NCI-H510A treated with DMSO at 0.1 percent for 48 hours (cell line): ENCODE data around the gene ARHGAP1.
"Not testable (repeated sequence)": the region's sequence is repeated elsewhere in the genome, so short reads cannot be mapped to it uniquely, and the experiment has no call there.

Experiments
- DNase-seq: peaks from one replicate; lab custom pipeline; 2025; lab: John Stamatoyannopoulos, UW

The ARHGAP1 gene

DNA sequence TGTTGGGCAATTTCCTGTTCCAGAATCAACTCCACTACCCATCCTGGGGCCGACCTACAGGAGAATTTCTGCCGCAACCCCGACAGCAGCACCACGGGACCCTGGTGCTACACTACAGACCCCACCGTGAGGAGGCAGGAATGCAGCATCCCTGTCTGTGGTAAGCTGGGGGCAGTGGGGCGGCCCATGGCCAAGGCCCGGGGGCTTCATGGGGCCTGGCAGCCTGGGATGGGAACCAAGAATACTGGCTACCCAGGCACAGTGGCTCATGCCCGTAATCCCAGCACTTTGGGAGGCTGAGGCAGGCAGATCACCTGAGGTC lies 22.9 kb upstream of the ARHGAP1 start:
- no peak for DNase-seq

DNA sequence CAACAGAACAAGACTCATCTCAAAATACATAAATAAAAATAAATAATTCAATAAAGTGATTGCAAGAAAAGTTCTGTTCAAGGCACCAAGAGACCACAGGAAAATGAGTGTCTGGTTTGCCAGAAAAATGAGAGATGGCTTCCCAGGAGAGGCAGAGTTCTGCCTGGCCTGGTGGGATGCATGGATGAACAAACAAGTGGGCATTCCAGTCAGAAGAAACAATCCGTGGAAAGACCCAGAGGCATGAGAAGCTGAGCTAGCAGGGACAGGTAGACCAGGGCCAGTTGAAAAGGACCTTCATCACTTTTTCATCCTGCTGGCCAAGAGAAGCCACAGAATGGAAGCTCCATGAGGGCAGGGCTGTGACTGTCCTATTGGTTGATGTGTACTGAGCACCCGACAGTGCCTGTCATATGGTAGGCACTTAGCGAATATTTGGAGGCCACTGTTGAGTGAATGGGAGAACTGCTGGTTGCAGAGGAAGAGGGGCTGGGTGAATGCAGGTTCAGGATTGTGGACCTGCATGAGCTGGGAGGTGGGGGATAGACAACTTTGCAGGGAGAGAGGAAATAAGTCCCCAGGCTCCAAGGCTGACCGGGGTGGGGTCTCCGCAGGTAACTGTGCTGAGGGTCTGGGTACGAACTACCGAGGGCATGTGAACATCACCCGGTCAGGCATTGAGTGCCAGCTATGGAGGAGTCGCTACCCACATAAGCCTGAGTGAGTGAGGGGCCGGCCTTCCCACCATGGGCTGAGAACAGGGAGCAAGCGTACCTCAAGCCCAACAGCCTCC lies 22.3 kb upstream of the ARHGAP1 start:
- DNase-seq: no peak

DNA sequence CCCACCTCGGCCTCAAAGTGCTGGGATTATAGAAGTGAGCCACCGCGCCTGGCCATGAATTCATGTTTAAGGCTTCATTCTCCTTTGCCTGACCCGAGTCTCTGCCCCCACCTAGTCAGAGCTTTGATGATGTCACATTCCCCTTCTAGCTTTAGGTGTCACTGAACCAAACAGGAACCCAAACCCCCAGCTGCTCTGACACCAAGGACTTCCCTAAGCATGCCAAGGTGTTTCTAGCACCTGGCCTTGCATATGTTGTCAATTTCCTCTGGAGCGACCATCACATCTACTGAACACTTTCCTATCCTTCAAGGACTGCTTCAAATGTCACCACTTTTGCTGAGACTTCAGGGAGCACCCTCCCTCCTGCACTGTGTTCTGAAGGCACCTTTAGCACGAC lies 20.9 kb upstream of the ARHGAP1 start:
- no peak for DNase-seq

DNA sequence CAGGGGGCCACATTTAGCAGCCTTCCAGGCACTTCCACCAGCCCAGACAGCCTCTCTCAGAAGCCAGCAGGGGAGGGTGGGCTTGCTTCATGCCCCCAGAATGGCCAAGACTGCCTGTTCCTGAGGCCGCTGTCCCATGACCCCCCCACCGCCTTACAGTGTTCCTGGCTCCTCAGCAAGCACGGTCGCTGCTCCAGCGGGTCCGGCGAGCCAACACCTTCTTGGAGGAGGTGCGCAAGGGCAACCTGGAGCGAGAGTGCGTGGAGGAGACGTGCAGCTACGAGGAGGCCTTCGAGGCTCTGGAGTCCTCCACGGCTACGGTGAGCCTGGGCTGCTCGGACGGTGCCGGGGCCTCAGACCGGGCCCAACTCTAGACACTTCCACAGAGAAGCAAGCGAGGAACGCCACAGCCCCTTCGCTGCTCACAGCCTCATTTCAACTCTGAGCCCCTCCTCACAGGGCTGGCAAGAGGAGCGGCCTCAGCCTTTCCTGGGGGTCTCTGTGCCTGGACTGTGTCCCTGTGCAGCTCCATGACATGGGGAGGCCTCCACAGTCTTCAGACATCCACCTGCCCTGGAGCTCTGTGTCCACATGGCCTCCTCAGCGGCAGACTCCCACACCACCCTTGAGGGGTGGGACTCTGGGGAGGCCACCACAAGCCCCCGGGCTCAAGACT lies 19.3 kb upstream of the ARHGAP1 start:
- no peak for DNase-seq

DNA sequence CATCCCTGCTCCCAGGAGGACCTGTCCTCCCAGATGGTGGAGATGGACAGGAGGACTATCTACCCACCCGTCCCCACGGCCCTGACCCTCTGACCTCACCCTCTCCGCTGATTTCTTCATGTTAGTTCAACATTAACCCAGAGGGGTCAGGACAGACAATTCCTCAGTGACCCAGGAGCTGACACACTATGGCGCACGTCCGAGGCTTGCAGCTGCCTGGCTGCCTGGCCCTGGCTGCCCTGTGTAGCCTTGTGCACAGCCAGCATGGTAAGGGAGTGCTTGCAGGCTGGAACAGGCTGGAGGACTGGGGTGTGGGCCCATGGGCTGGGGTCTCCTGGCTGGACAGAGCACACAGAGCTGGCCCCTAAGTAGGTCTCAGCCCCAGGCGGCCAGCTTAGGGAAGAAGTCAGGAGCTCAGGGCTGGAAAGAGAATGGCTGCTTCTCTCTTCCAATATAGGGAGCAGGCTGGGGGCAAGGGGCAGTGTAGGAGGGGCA lies 18.7 kb upstream of the ARHGAP1 start, which contains the start of gene F2:
TSS of gene F2 (plus strand) at position 166 of the 495 bp plus-strand sequence. CDS start at position 189, 23 bp downstream.
- no peak for DNase-seq

DNA sequence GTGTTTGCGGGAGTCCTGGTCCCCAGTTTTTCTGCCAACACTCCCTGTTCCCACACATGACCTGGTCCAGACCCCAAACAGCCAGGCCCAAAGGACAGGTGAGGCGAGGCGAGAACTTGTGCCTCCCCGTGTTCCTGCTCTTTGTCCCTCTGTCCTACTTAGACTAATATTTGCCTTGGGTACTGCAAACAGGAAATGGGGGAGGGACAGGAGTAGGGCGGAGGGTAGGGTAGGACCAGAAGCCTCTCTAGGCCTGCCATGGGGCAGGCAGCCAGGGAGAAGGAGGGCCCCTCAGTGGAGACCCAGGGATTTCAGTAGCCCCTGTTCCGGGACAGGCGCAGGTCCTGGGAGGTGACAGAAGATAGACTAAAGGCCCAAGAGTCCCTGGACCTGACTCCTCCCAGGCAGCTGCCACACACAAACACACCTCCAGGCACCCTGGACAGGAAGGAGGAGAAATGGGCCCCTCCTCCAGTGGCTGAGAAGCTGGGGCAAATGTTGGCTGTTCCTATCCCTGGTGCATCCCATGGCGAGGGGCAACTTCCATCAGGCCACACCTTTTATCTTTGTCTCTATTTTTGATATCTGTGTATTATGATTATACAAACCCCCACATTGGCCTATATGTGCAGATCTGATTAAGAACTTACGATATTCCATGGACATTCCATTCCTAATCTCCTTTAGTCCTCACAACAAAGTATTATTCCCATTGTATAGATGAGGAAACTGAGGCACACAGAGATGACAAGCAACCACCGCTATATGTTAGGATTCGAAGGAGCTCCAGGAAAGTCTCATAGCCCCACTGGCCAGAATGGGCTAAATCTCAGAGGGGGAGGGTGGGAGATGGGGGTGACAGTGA lies 18.0 kb upstream of the ARHGAP1 start:
- DNase-seq: peak; percentile 6

DNA sequence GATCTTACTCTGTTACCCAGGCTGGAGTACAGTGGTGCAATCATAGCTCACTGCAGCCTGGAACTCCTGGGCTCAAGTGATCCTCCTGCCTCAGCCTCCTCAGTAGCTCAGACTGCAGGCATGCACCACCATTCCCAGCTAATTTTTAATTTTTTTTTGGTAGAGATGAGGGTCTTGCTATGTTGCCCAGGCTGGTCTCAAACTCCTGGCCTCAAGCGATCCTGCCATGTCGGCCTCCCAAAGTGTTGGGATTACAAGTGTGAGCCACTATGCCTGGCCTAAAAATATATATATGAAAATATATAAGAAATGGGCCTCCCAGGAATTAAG lies 17.4 kb upstream of the ARHGAP1 start:
- DNase-seq: not testable (repeated sequence)

DNA sequence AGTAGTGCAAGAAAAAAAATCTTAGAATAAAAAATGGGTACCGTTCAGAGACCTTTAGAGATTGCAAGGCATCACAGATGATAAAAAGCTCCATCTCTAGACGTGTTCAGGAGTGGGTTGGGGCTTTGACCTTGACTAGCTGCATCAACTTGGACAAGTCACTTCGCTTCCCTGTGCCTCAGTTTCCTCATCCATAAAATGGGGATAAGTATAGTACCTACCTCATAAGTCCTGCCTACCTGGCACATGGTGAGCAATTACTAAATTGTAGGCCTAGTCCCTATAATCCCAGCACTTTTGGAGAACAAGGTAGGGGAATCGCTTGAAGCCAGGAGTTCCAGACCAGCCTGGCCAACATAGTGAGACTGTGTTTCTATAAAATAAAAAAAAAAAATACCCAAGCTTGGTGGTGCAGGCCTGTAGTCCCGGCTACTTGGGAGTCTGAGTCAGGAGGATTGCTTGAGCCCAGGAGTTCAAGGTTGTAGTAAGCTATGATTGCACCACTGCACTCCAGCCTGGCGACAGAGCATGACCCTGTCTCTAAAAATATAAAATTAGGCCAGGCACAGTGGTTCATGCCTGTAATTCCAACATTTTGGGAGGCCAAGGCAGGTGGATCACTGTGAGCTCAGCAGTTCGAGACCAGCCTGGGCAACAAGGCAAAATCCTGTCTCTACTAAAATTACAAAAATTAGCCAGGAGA lies 12.6 kb upstream of the ARHGAP1 start:
- no peak for DNase-seq

DNA sequence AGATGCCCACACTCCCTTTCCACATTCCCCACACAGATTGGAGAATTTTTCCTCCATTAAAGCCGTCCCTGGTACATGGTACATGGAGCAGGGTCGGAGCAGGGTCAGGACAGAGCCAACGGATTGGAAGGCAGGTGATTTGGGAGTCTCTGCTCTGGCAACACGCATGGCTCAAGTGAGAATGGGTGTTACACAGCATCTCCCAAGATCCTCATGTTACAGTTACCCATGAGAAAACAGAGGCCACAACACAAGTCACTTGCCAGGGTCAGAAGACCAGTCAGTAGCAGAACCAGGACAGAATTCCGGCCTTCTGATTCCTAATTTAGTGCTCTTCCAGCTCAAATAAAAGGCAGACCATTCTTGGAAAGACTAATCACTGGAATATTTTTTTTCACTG lies 10.9 kb upstream of the ARHGAP1 start:
- DNase-seq: no peak

DNA sequence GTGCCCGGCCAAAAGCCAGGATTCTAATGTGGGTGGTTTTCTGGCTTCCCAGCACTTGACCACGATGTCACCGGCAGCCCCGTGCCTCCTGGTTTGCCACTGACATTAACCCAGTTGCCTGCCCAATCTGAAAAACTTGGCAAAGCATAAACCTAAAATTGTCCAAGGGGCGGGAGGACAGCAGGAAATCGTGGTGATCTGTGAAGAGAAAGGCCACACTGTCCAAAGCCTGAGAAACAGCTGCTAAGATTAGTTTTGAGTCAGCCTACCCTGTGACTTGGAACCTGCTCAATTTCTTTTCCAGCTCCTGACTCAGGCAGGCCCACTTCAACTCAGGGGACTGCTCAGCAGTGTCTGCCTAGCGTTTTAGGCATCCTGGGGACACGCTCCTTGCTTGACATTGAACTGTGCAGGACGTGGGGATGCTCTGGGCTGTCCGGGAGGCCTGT lies 10.4 kb upstream of the ARHGAP1 start:
- DNase-seq: no peak

DNA sequence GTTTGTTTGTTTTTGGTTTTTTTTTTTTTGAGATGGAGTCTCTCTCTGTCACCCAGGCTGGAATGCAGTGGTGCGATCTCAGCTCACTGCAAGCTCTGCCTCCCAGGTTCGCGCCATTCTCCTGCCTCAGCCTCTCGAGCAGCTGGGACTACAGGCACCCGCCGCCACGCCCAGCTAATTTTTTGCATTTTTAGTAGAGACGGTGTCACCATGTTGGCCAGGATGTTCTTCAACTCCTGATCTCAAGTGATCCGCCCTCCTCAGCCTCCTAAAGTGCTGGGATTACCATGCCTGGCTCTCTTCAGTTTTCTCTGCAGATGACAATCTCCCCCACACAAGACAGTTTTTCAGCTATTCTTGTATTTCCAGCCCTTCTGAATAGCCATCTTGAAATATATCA lies 8.9 kb upstream of the ARHGAP1 start:
- not testable (repeated sequence) for DNase-seq

DNA sequence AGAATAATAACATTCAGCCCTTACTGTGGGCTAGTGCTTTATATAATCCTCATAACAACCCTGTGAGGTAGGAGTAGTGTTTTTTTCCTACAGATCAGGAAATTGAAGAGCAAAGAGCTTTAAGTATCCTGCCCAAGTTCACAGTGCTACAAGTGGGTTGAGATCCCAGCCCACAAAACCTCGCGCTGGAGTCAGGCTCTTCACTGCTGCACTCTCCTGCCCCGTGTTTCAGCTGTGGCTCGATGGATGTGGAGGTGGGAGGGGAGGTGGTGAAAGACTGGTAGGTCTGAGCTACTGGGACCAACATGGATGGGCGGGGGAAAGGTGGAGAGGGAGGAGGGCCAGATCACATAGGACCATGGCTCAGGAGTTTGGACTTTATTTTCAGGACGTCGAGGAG lies 6.5 kb upstream of the ARHGAP1 start:
- no peak for DNase-seq

DNA sequence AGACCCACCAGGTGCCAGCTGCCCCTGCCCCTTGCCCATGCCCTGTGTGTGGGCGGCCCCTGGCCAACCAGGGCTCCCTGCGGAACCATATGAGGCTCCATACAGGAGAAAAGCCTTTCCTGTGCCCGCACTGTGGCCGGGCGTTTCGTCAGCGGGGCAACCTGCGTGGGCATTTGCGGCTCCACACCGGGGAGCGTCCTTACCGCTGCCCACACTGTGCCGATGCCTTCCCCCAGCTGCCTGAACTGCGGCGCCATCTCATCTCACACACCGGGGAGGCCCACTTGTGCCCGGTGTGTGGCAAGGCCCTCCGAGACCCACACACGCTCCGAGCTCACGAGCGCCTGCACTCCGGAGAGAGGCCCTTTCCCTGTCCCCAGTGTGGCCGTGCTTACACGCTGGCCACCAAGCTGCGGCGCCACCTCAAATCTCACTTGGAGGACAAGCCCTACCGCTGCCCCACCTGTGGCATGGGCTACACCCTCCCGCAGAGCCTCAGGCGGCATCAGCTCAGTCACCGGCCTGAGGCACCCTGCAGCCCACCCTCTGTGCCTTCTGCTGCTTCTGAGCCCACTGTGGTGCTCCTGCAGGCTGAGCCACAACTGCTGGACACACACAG lies 4.8 kb upstream of the ARHGAP1 start:
- DNase-seq: no peak

DNA sequence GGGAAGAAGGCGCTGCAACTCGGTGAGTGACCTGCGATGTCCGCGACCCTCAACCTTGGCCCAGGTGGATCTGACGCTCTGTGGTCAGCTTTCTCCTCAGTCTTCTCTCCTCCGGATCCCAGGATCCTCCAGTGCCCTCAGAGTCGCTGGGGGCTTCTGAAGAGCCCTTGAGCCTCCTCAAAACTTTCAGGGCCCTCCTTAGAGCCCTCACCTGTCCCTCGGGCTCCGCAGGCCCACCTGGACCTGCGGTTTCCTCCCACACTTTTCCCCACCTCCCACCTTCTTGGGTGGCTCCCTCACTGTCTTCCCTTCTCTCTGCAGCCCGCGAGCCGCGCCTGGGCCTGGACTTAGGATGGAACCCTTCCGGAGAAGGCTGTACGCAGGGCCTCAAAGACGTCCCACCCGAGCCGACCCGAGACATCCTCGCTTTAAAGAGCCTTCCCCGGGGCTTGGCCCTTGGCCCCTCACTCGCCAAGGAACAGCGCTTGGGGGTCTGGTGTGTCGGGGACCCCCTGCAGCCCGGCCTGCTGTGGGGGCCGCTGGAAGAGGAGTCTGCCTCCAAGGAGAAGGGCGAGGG lies 747 bp upstream of the ARHGAP1 start:
- DNase-seq: no peak

DNA sequence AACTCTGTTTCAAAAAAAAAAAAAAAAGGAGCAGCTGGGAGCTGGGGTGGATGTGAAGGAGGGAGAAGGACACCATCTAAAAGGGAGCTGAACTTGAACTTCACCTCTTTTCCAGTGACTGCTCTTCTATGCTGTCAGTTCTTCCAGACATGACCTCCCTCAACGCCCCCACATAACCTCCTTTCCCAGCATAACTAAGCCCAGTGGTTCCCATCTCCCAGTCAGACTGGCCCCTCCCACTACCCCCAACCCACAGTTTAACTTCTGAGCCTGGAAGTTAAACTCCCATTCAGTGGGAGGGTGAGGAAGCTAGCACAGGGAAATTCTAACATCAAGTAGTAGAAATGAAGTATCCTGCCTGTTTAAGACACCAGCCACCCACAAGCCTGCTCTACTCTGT lies 1.8 kb downstream of the ARHGAP1 start:
- no peak for DNase-seq

DNA sequence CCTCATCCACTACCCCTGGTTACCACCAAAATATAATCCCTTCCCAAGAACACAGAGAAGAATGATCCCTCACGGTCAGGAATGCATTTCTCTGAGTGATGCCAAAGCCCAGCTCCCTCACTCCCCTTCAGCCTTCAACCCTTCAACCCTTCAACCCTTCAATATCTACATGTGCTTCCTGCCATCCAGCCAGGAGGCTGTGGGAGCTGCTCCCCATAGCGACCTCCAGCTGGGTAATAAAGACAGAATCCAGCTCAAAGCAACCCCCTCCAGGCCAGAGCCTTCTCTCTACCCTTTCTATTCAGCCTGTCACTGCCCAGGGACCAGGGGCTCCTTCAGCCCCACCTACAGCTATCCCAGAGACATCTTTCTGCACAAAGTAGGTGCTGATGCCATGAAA lies 2.7 kb downstream of the ARHGAP1 start:
- no peak for DNase-seq

DNA sequence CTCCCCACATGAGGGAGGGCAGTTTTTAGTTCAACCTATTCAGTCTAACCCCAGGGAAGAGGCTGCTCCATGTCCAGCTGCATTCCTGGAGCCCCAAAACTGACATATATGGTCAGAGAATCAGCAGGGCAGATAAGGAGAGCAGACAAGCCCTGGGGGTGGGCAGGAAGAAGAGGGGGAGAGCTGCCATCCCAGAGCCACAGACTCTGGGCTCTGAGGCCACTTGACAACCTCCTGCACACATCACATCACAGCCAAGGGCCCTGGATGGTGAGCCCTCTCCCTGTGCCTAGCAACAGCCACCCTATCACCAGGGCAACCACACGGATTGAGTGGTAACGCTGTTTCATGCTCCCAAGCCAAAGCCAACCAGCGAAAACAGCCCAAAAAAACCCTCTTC lies 3.1 kb downstream of the ARHGAP1 start:
- DNase-seq: no peak

DNA sequence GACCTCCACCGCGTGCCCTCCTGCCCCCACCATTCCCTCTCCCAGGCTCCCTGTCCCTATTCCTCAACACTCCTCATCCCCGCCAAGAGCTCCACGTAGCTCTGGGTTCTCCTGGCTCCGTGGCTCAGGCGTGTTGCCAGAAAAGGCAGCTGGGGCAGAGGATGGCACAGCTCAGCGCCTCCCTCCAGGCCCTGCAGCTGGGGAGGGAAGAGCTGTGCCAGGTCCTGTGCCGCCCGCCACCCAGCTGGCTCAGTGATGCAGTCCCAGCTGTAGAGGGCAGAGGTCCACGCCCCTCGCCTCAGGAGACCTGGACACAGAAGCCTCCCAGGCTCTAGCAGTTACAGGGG lies 4.2 kb downstream of the ARHGAP1 start:
- no peak for DNase-seq

DNA sequence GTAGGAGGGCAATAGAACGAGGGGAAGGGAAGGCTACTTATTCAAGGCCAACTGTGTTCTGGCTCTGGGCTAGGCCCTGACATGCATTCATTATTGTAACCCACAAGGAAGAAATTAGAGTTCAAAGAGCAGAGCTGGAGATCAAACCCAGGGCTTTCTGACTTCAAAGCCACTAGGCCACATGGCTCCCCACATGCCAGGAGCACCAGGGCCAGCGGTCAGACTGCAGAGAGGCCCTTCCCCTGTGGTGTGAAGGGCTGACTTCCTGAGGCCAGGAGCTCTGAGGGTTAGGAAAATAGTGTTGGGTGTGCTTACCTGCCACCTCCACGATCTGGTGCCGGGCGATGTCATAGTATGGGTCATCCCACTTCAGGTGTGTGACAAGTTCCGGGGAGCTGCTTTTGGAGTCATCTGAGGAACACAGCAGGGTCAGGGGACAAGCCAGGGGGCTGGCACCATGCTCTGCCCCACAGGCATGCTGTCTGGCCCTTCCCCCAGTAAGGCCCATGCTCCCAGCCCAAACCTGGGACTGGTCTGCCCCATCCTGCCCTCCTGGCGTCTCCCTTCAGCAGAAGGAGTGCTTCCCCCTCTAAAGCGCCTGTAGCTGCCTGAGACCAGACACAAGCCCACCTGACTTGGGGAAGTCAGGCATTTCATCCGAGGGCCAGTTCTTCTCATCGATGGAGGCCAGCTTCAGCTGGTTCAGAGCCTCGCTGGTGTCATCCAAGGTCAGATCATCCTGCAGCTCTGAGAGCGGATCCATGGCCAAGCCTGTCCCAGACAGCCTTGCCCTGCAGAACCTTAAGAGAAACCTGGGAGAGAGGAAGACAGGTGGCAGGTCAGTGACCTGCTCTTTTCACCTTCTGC lies 4.8 kb downstream of the ARHGAP1 start:
- no peak for DNase-seq

DNA sequence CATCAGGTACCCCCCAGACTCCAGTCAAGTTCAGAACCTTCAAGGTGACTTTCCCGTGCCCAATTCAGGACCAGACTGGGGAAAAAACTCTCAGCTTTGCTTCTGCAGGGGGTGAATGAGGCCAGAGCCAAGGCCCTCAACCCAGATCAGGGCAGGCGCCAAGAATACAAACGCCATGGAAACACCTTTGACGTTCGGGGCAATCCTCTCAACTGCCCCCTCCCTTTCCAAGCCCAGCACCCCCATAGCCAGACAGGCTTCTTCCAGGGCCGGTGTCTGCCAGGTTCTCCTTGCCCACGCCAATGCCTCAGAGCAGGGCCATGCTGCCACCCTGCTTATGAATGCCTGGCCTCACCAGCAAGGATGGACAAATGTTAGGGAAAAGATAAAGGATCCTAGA lies 5.8 kb downstream of the ARHGAP1 start:
- no peak for DNase-seq
